GM19193 (cell line): ENCODE measurements around the gene FNDC3B.

Source experiments
- POLR2A ChIP-seq: IDR thresholded peaks from 4 replicates; pipeline ENCODE4 v1.6.1; 2011; ENCODE audit not compliant: insufficient read depth, insufficient read length; ENCODE audit errors: extremely low read depth

FNDC3B gene

DNA sequence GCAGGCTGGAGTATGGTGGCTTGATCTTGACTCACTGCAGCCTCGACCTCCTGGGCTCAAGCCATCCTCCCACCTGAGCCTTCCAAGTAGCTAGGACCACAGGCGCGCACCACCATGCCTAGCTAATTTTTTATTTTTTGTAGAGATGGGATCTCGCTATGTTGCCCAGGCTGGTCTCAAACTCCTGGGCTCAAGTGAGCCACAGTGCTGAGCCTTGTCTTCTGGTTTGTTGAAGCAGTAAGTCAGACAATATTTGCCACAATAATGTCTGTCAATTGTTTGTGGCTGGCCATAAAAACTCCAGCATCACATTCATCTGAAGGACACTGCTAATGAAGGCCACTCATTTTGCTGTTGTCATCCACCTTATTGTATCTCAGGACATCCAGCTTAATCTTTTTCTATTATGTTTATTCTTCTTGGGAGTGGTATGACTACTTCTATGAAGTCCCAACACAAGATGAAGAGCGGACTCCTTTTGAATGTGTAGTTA lies 185.9 kb downstream of the FNDC3B start:
- no peak for TF ChIP-seq POLR2A

DNA sequence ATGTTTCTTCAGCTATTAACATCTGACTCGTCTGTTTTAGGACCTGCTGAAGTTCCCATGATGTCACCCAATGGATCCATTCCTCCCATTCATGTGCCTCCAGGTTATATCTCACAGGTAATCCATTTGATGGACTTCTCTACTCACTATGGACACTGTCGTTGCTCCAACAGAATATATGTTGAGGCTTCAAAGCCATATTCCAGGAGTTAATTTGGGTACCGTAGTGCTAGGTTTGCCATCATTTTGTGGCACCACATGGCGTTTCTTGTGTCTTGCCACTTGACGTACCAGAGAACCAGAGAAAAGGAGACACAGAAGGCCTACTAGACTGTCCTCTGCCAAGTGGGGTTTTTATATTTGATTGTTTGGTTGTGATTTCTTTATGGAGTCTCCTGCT lies 187.5 kb downstream of the FNDC3B start:
- no peak for TF ChIP-seq POLR2A

DNA sequence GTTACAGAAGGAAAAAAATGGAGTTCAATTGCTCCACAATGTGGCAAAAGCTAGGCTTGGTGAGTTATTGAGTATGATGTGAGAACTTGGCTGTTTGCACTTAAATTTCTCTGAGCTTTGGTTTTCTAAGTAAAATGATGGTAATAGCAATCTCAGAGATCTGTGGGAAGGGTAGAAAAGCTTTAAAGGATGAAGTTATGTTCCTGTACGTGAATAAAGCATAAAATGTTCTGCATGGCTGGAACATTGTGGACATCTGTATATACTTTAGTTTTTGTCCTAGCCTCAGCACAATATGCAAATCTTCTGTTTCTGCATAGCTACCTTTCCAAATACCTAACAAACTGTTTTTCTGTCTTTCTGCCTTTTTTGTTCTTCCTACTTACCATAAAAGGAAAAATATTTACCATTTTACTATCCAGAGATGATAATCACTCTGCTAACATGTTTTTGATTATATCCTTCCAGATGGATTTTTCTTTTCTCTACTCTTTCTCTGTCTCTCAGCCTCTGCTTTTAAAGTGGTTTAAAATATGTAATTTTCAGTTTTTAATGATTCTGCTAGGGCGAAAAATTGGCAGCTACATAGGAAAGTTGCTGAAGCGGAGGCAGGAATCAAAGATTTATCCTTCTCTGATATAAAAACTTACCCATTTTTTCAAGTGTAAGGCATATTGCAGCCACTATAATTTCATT lies 188.1 kb downstream of the FNDC3B start:
- TF ChIP-seq POLR2A: no peak

DNA sequence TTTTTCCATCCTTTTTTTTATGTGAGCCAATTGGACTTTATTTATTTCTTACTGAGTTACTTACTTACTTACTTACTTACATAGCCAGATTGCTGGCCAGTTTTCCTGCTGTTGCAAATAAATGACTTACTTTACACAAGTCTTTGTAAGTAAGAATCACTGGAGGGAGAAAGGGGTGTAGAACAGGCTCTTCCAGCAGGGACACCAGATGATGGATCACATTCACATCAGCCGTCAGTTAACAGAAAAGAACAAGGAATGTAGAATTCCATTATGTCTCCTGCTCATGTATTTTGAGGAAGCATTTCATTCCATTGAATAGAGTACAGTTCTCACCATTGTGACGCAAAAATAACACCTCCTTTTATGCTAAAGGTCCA lies 188.6 kb downstream of the FNDC3B start:
- no peak for TF ChIP-seq POLR2A

DNA sequence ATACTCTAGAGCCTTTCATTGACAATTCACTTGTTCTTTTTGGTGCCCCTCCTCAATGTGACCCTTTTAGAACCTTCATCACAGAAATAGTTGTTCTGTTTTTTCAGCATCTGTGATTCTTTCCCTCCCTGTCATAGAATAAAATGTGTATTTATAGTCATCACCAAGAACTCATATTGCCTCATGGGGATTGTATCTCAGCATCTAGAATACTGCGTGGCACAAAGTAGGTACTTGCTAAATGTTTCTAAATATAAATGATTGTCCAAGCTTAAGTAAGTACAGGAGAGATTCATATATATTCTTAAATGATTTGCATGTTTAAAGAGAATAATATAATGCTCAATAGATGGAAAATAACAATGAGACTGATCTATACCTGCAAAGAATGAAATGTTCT lies 190.1 kb downstream of the FNDC3B start:
- TF ChIP-seq POLR2A: no peak

DNA sequence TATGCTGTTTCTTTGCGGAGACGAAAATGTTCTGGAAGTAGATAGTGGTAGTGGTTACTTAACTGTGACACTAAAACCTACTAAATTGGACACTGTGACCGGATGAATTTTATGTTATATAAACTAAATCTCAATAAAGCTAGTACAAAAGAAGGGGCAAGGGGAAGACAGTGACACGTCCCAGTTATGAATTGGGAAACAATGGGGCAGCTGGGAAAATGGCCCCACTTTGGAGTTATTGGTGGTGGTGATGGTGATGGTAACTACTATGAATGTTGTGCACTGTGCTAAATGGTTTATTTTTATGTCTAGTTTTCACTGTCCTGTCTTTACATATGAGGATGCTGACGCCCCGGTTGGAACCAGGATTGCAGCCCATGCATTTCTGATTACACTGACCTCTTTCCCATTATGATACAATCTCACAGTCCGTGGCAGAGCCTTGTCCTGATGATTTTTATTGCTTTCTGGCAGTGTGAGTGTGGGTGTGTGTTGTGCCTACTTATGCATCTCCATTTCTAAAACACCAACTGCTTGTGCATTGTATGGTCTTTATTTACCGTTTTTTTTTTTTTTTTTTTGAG lies 192.0 kb downstream of the FNDC3B start:
- TF ChIP-seq POLR2A: no peak

DNA sequence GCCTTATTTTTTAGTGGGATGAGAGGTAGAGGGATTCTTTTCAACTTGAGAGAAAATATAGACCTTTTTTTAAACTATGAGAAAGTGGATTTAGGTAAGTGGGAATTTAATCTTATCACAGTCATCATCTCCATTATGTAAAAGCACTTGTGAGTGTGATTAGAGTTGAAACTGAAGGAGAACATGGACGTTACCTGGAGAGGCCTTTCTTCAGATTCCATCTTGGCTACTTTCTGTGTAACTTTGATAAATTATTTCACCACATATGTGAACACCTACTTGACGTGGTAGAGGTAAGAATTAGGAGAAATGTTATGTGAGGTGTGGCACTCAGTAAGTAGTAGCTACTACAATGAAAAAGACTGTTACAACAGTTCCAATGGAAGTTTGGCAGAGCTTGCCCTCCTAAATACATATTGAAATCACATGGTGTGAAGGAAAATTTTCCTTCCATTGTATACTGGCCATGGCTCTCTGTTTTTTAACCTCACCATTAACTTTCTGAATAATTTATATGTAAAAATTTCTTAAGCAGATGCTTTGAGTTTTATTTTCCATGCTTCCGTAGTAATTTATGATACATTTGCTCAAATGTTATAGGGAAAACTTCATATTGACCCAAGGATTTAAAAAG lies 193.3 kb downstream of the FNDC3B start:
- no peak for TF ChIP-seq POLR2A

DNA sequence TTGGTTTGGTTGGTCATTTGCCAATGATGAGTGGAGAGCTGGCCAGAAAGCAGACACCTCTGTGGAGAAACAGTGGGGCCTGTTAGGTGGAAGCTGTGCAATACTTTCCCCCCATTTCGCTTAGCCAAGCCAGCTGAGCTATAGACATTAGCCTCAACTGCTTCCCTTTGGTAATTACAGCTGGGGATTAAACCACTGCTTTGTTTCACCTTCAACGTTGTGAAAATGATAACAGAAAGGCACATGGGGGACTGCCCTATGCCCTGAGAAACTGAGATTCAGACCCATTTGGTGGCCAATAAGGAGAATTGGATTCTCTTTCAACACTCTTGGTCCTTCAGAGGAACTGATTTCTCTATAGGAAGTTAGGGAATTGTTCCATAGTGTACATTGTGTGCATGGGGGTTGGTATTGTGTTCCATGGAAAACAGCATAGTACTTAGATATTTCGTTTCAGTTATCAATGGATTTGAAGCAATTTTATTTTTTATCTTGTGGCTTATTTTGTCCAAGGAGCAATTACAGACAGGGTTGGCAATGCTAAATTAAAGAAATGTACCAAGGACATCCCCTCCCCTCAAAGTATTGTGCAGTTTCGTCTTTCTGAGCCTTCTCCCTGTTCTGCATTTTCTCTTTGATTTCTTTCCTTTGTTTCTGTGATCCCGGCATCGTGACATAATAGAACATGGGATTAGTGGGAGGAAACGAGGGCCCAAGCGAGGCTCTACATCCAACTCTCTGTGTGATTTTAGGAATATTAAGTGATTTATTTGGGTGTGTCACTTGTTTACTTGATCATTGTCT lies 194.3 kb downstream of the FNDC3B start:
- TF ChIP-seq POLR2A: no peak

DNA sequence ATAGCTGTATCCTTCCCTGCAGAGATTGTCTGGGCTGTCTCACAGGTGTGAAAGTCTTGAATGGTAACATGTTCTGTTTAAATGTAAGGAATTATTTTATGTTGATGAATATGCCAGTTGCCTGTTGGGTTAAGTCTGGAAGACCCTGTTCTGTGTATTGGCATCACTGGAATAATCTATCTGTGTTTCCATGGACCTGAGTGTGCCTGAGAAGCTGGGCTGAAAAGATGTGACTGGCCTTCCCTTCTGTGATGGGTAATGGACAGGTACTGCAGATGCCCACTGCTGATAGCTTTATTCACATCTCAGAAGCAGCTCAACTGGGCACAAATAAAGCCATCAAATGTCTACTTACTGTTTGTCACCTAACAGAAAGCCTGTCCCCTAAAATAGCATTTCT lies 196.3 kb downstream of the FNDC3B start:
- TF ChIP-seq POLR2A: no peak

DNA sequence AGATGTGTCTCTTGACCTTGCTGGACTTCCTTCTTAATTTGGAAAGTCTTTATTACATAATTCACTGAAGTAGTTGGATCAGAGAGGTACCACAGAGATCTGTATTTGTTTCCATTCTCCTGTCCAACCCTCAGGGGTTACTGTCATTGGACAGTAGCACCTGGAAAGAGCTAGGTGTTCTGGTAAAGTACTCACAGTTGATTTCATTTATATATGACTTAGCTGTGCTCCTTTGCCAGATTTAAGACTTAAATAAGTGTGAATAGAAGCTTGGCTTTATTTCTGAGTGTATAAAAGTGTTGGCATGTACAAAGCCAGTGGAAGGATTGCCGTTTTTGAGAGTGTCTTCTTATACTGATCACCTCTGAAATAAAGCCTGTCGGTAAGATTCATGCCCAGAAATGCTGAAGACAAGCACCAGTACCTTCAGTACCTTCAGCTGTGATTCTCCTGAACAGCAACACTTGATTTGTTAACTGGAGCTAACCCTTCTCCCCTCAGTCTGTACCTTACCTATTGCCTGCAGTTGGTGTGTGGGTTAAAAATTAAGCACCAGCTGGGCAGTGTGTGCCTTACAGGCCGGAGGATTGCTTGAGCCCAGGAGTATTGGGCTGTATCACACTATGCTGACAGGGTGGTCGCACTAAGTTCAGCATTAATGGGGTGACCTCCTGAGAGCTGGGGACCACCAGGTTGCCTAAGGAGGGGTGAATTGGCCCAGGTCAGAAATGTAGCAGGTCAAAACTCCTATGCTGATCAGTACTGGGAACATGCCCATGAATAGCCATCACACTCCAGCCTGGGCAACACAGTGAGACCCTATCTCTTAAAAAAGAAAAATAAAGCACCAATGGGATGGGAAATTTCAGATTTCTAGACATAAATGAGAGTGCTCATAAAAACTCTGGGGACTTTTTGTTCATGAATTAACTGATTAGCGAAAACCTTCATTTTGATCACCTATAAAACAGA lies 197.7 kb downstream of the FNDC3B start:
- TF ChIP-seq POLR2A: no peak

DNA sequence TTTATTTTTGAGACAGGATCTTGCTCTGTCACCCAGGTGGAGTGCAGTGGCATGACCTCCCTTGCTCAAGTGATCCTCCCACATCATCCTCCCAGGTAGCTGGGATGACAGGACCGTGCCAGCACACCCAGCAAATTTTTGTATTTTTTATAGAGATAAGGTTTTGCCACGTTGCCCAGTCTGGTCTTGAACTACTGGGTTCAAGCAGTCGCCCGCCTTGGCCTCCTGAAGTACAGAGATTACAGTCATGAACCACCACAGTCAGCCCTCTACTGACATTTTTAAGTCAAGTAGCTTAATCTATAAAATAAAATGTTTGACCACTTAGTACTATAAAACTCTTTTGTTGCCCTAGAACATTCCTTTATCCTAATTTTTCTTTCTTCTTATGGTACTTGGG lies 198.8 kb downstream of the FNDC3B start:
- TF ChIP-seq POLR2A: no peak

DNA sequence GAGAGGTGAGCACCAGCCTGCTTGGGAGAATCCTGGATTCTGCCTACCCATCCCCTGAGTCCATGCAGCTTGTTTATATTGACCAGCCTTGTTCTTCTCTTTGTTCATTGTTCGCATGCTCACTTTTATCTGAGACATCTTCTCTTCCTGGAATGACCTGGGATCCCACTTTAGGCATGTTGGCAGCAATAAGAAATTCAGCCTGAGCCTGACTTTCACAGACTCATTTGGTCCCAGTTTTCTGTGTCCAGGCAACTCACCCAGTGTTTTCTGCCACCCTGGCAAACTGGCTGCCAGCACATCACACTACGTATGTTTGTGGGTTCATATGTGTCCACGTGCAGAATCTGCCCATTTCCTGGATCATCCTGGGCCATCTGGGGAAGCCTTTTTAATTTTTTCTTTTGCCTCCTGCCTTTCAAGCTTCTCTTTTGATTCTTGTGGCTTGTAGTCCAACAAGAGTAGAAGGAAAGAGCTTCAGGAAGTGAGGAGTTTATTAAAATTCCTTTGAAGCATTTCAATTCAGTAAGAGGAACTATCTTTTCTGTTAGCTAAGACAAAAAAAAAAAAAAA lies 199.9 kb downstream of the FNDC3B start:
- TF ChIP-seq POLR2A: no peak

DNA sequence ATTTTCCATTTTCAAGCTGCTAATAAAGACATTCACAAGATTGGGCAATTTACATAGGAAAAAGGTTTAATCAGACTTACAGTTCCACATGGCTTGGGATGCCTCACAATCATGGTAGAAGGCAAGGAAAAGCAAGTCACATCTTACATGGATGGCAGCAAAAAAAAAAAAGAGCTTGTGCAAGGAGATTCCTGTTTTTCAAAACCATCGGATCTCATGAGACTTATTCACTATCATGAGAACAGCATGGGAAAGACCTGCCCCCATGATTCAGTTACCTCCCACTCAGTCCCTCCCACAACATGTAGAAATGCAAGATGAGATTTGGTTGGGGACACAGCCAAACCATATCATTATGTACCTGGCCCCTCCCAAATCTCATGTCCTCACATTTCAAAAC lies 202.0 kb downstream of the FNDC3B start:
- no peak for TF ChIP-seq POLR2A

DNA sequence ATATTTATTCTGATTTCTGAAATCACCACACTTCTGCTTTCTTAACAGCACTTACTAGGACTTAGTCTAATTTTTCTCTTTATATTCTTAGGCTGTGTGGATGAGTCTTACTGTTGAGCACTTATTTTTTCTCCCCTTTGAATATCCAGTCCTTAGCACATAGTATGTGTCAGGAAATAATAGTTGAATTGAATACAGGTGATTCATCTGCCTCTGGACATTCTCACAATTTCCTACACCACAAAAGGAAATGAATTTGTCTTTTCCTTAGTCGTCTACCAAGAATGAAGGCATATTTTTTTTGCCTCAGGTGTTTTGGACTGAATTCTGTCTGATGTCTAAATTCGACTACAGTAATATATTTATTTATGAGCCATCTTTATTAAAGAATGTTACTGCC lies 204.6 kb downstream of the FNDC3B start:
- TF ChIP-seq POLR2A: no peak
